NCI-H1694 (cell line): Measurements from ENCODE around the gene PRUNE1.

Experiments
- DNase-seq: peaks from one replicate; lab custom pipeline; 2025; lab: John Stamatoyannopoulos, UW

PRUNE1 gene

GRCh38 chr1:151008244-151009205 is at the start of gene PRUNE1:
PRUNE1 (plus strand) TSS chr1:151008449; CDS start chr1:151008633, 184 bp downstream.
- DNase-seq, result peak; percentile 97

- DNase-seq, result no peak
Observed at GRCh38 chr1:150960646-150961045, 47.6 kb upstream of the PRUNE1 start.

GRCh38 chr1:150961756-150962155 is 46.5 kb upstream of the PRUNE1 start:
- no peak for DNase-seq

- DNase-seq, result no peak
Observed at GRCh38 chr1:150963321-150964163, 44.7 kb upstream of the PRUNE1 start.

GRCh38 chr1:150964164-150964489 is 44.1 kb upstream of the PRUNE1 start:
- DNase-seq, result no peak

- no peak for DNase-seq
Observed at GRCh38 chr1:150965605-150966004, 42.6 kb upstream of the PRUNE1 start.

- DNase-seq, result no peak
Observed at GRCh38 chr1:150966011-150966410, 42.2 kb upstream of the PRUNE1 start.

- DNase-seq, result no peak
Observed at GRCh38 chr1:150967936-150968335, 40.3 kb upstream of the PRUNE1 start.

- no peak for DNase-seq
Observed at GRCh38 chr1:150968491-150968890, 39.8 kb upstream of the PRUNE1 start.

- no peak for DNase-seq
Observed at GRCh38 chr1:150969626-150970025, 38.6 kb upstream of the PRUNE1 start.

GRCh38 chr1:150970808-150971582 is 37.3 kb upstream of the PRUNE1 start:
- DNase-seq, result no peak

GRCh38 chr1:150971583-150972416 is 36.4 kb upstream of the PRUNE1 start:
- DNase-seq, result no peak

- DNase-seq, result no peak
Observed at GRCh38 chr1:150972417-150972940, 35.8 kb upstream of the PRUNE1 start.

GRCh38 chr1:150973258-150973835 is 34.9 kb upstream of the PRUNE1 start:
- DNase-seq, result no peak

- DNase-seq, result no peak
Observed at GRCh38 chr1:150973836-150974579, 34.2 kb upstream of the PRUNE1 start.

- peak; percentile 21 for DNase-seq
Observed at GRCh38 chr1:150974580-150975478, 33.4 kb upstream of the PRUNE1 start, which contains the start of gene CERS2. CERS2 (minus strand) TSS chr1:150974835; CDS start chr1:150969090, 5,745 bp downstream.

GRCh38 chr1:150976401-150976821 is 31.8 kb upstream of the PRUNE1 start:
- no peak for DNase-seq

- no peak for DNase-seq
Observed at GRCh38 chr1:150976879-150977694, 31.2 kb upstream of the PRUNE1 start.
